Gastrocnemius medialis (tissue), 4 donors: ENCODE results near the gene PTBP1. TPM values are rescaled to one million over a fixed set of nuclear protein-coding genes. Genes with fewer than 3 reads are reported as not detected.

ENCODE experiments used
- ATAC-seq, 2 donors: fragments of 150-250 bp; one replicate each; pipeline ENCODE4 v1.9.1; 2016
- DNase-seq, 2 donors: peaks; one replicate each; pipeline ENCODE4 v3.0.0-alpha.2; 2019
- H3K27ac ChIP-seq, 4 donors: fragments of 200-600 bp; sonication (generic); 1 replicate in 1 of 4; 2 replicates in 3 of 4; pipeline ENCODE4 v1.5.1; 2016 to 2018; ENCODE audit warnings: mild to moderate bottlenecking in 2 of 4, moderate library complexity in 1 of 4
- H3K27me3 ChIP-seq, 3 donors: fragments of 200-600 bp; sonication (generic) in 2 of 3; 1 replicate in 1 of 3; 2 replicates in 2 of 3; pipeline versions ENCODE4 v1.5.1 to v1.6.0; 2016 to 2019; ENCODE audit warnings: mild to moderate bottlenecking in 1 of 3, moderate library complexity in 1 of 3
- H3K36me3 ChIP-seq, 2 donors: fragments of 200-600 bp; sonication (generic) in 1 of 2; one replicate each; pipeline ENCODE4 v1.5.1; 2017 to 2018
- H3K4me1 ChIP-seq, 2 donors: fragments of 200-600 bp; sonication (generic) in 1 of 2; one replicate each; pipeline ENCODE4 v1.5.1; 2016 to 2017; ENCODE audit warnings: mild to moderate bottlenecking in 2 of 2
- H3K4me3 ChIP-seq, 4 donors: fragments of 200-600 bp; sonication (generic) in 3 of 4; 1 replicate in 1 of 4; 2 replicates in 3 of 4; pipeline ENCODE4 v1.5.1; 2016 to 2019; ENCODE audit warnings: mild to moderate bottlenecking in 2 of 4
- H3K9me3 ChIP-seq, 3 donors: fragments of 200-600 bp; sonication (generic) in 2 of 3; 1 replicate in 1 of 3; 2 replicates in 2 of 3; pipeline ENCODE4 v1.5.1; 2016 to 2019
- CTCF ChIP-seq, 5 experiments: fragments of 450-650 bp in 3 of 5; fragments of 200-600 bp in 2 of 5; sonication (generic) in 2 of 5; IDR thresholded peaks in 4 of 5; conservative IDR thresholded peaks in 1 of 5; 1 replicate in 4 of 5; 2 replicates in 1 of 5; pipeline ENCODE4 v1.5.1; 2016 to 2019; ENCODE audit warnings: antibody characterized with exemption in 5 of 5, mild to moderate bottlenecking in 3 of 5, moderate library complexity in 3 of 5
- POLR2A ChIP-seq, 2 donors: fragments of 450-650 bp; IDR thresholded peaks; one replicate each; pipeline ENCODE4 v1.6.1; 2017; ENCODE audit warnings: antibody characterized with exemption in 2 of 2, mild to moderate bottlenecking in 2 of 2, moderate library complexity in 2 of 2
- in situ Hi-C, 4 donors: fragments of 200-750 bp; cut with MboI; loops; one replicate each; pipeline versions ENCODE4 v1.15.0 to v1.8.0; 2017; ENCODE audit warnings: low sequenced_read_pairs in 4 of 4
- intact Hi-C: fragments of 100-400 bp; cut with DNase I; formaldehyde crosslinking; loops from one replicate; pipeline ENCODE4 v1.15.1; 2023; ENCODE audit warnings: low total_unique reads
- total RNA-seq, 4 donors: library from RNA; depleted of rRNA; stranded (reverse); fragments of >200 nt; gene quantifications; one replicate each; pipeline versions ENCODE4 v1.1.0 to v1.2.3, GENCODE V29; 2016

The PTBP1 gene
- total RNA-seq, 4 donors from 2014 or later, result 29.8 to 51.7 (median 36.7) TPM

GRCh38 chr19:800360-801029, 3.2 kb downstream of the PTBP1 start:
- intact Hi-C loops, result no loop called here
- DNase-seq (no peak), ATAC-seq (no peak)
- Histone ChIP-seq H3K4me3 (peak overlapping the region; percentile 27 to 87 (median 58)), H3K9me3 (no peaks in the 10 kb centered on the region), H3K27ac (peak overlapping the region in 3 of 4 donors; percentile 89 to 99 (median 91)), H3K4me1 (peaks cover 58 to 69% of the 10 kb centered on the region in 2 donors), H3K27me3 (no peaks in the 10 kb centered on the region), H3K36me3 (peaks cover 0 to 18% of the 10 kb centered on the region in 2 donors)
- TF ChIP-seq POLR2A (IDR thresholded peaks at IDR 0.05) (no peak), CTCF (IDR thresholded peaks at IDR 0.05 in 4 of 5, conservative IDR thresholded peaks at IDR 0.05 in 1 of 5) (no peak)
- in situ Hi-C loops, result no loop called here

GRCh38 chr19:801030-801860, 4.0 kb downstream of the PTBP1 start:
- Histone ChIP-seq H3K27ac (peak overlapping the region; percentile 47 to 89 (median 61)), H3K4me3 (peak overlapping the region; percentile 27 to 79 (median 42)), H3K36me3 (peaks cover 0 to 24% of the 10 kb centered on the region in 2 donors), H3K4me1 (peaks cover 51 to 62% of the 10 kb centered on the region in 2 donors), H3K9me3 (no peaks in the 10 kb centered on the region), H3K27me3 (no peaks in the 10 kb centered on the region)
- ATAC-seq (no peak), DNase-seq (no peak)
- intact Hi-C loops (no loop called here), in situ Hi-C loops (no loop called here)
- TF ChIP-seq CTCF (IDR thresholded peaks at IDR 0.05 in 4 of 5, conservative IDR thresholded peaks at IDR 0.05 in 1 of 5) (no peak), POLR2A (IDR thresholded peaks at IDR 0.05) (no peak)

GRCh38 chr19:801861-802497, 4.7 kb downstream of the PTBP1 start:
- in situ Hi-C loops (no loop called here), intact Hi-C loops (no loop called here)
- no peaks in the 10 kb centered on the region for H3K27me3 ChIP-seq
- H3K36me3 ChIP-seq, result peaks cover 0 to 32% of the 10 kb centered on the region in 2 donors
- H3K4me1 ChIP-seq, result peaks cover 49 to 59% of the 10 kb centered on the region in 2 donors
- H3K27ac ChIP-seq, result peak overlapping the region; percentile 47 to 89 (median 61)
- H3K4me3 ChIP-seq, result peak overlapping the region; percentile 27 to 79 (median 42)
- ATAC-seq (no peak), DNase-seq (no peak)
- TF ChIP-seq POLR2A (IDR thresholded peaks at IDR 0.05) (no peak), CTCF (IDR thresholded peaks at IDR 0.05 in 4 of 5, conservative IDR thresholded peaks at IDR 0.05 in 1 of 5) (no peak)
- no peaks in the 10 kb centered on the region for H3K9me3 ChIP-seq

GRCh38 chr19:802498-803098, 5.3 kb downstream of the PTBP1 start:
- no peak for TF ChIP-seq CTCF (IDR thresholded peaks at IDR 0.05 in 4 of 5, conservative IDR thresholded peaks at IDR 0.05 in 1 of 5)
- no peak for TF ChIP-seq POLR2A (IDR thresholded peaks at IDR 0.05)
- DNase-seq (no peak), ATAC-seq (no peak)
- no peaks in the 10 kb centered on the region for H3K27me3 ChIP-seq
- in situ Hi-C loops, result no loop called here
- H3K4me3 ChIP-seq, result peak overlapping the region; percentile 27 to 79 (median 42)
- H3K4me1 ChIP-seq, result peaks cover 49 to 59% of the 10 kb centered on the region in 2 donors
- peak overlapping the region; percentile 13 to 89 (median 56) for H3K27ac ChIP-seq
- peaks cover 0 to 38% of the 10 kb centered on the region in 2 donors for H3K36me3 ChIP-seq
- intact Hi-C loops, result no loop called here
- H3K9me3 ChIP-seq, result no peaks in the 10 kb centered on the region
